NCI-H2107 treated with DMSO at 0.1 percent for 48 hours (cell line): ENCODE data around the gene GLUL.
"Not testable (repeated sequence)": the region's sequence is repeated elsewhere in the genome, so short reads cannot be mapped to it uniquely, and the experiment has no call there.

Experiments used
- DNase-seq: peaks from one replicate; lab custom pipeline; 2025; ENCODE audit not compliant: unreplicated experiment; lab: John Stamatoyannopoulos, UW

The GLUL gene

GRCh38 chr1:182394055-182394775 is 2.6 kb upstream of the GLUL start:
- no peak for DNase-seq

- DNase-seq, result peak; percentile 63
Observed at GRCh38 chr1:182392050-182393028, 749 bp upstream of the GLUL start.

- DNase-seq, result no peak
Observed at GRCh38 chr1:182391028-182391361, 595 bp downstream of the GLUL start.

GRCh38 chr1:182389619-182390047 is 2.0 kb downstream of the GLUL start:
- DNase-seq, result no peak

- DNase-seq, result no peak
Observed at GRCh38 chr1:182388392-182389134, 3.0 kb downstream of the GLUL start.

GRCh38 chr1:182387566-182387965 is 4.0 kb downstream of the GLUL start:
- DNase-seq, result no peak

GRCh38 chr1:182386980-182387379 is 4.6 kb downstream of the GLUL start:
- no peak for DNase-seq

GRCh38 chr1:182385885-182386853 is 5.4 kb downstream of the GLUL start:
- DNase-seq, result no peak

- DNase-seq, result no peak
Observed at GRCh38 chr1:182384387-182384960, 7.1 kb downstream of the GLUL start.

GRCh38 chr1:182383934-182384333 is 7.7 kb downstream of the GLUL start:
- DNase-seq, result no peak

GRCh38 chr1:182383037-182383661 is 8.4 kb downstream of the GLUL start:
- no peak for DNase-seq

- no peak for DNase-seq
Observed at GRCh38 chr1:182381962-182382819, 9.4 kb downstream of the GLUL start.

GRCh38 chr1:182380199-182380598 is 11.4 kb downstream of the GLUL start:
- DNase-seq, result no peak

GRCh38 chr1:182379781-182380180 is 11.8 kb downstream of the GLUL start:
- not testable (repeated sequence) for DNase-seq

- no peak for DNase-seq
Observed at GRCh38 chr1:182376936-182377574, 14.5 kb downstream of the GLUL start.

GRCh38 chr1:182374101-182374834 is 17.3 kb downstream of the GLUL start:
- DNase-seq, result no peak

- DNase-seq, result no peak
Observed at GRCh38 chr1:182370532-182370931, 21.1 kb downstream of the GLUL start.
